Spinal cord (tissue), 10 donors: Measurements from ENCODE around the gene RMRP. TPM values are rescaled to one million over a fixed set of nuclear protein-coding genes. Genes with fewer than 3 reads are reported as not detected.

Experiments
- DNase-seq, 6 donors: peaks; one replicate each; pipeline versions ENCODE4 v3.0.0 to v3.0.0-alpha.2; 2013 to 2015; ENCODE audit warnings: low spot score in 6 of 6, low read depth in 4 of 6
- H3K27ac ChIP-seq: one replicate; pipeline ENCODE4 v1.5.1; 2013; ENCODE audit warnings: low read depth, low read length, control low read depth
- H3K27me3 ChIP-seq: one replicate; pipeline ENCODE4 v1.6.1; 2013; ENCODE audit warnings: low read length; ENCODE audit not compliant: control insufficient read depth, insufficient read depth
- H3K36me3 ChIP-seq: one replicate; pipeline ENCODE4 v1.6.1; 2013; ENCODE audit warnings: low read length; ENCODE audit not compliant: control insufficient read depth, insufficient read depth
- H3K4me1 ChIP-seq: one replicate; pipeline ENCODE4 v1.6.1; 2013; ENCODE audit warnings: low read length; ENCODE audit not compliant: control insufficient read depth, insufficient read depth
- H3K4me3 ChIP-seq: one replicate; pipeline ENCODE4 v1.5.1; 2013; ENCODE audit warnings: low read depth, low read length, control low read depth
- H3K9me3 ChIP-seq: one replicate; pipeline ENCODE4 v1.6.1; 2013; ENCODE audit warnings: low read length; ENCODE audit not compliant: control insufficient read depth, insufficient read depth
- WGBS: methylation state at CpG from one replicate; pipeline ENCODE4 v1.1.5; 2013; ENCODE audit warnings: missing lambda C conversion rate; ENCODE audit not compliant: insufficient coverage; 5-methylcytosine and 5-hydroxymethylcytosine counted together
- polyA plus RNA-seq, 2 donors: library from polyadenylated mRNA; unstranded; fragments of 120-200 nt; gene quantifications; one replicate each; pipeline ENCODE4 v1.2.1, GENCODE V29; 2013; ENCODE audit not compliant: insufficient read length in 2 of 2
- total RNA-seq, 2 donors: library from RNA; depleted of rRNA in 1 of 2; stranded (reverse); fragments of 120-200 nt in 1 of 2; fragments of >200 nt in 1 of 2; gene quantifications; one replicate each; pipeline versions ENCODE4 v1.2.3 to v1.2.4, GENCODE V29; 2013 to 2014
- donor health status: healthy.

RMRP gene
- total and polyA plus RNA-seq, 4 donors: 1.8 to 50,424 (median 17,832) TPM; not detected in 1

DNA sequence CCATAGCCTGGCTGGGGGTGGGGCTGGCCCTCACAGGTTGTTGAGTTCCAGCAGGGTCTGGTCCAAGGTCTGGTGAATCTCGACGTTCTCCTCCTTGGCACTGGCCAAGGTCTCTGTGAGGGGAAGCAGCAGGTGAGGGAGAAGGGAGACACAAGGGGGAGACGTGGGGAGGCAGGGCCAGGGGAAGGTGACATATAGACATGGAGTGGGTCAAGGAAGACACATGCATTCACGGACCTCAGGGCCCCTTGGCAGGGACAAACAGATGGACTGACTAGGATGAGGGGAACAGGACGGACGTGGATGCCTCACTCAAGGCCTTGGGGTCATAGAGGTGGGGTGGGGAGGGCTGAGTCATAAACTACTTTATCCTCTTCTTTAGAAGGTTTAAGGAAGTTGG, 24.2 kb upstream of the RMRP start:
- peaks cover 12% of the 10 kb centered on the region for H3K4me1 ChIP-seq
- H3K27me3 ChIP-seq: no peaks in the 10 kb centered on the region
- WGBS: 87% methylated on average over 4 of the region's 6 CpGs
- H3K27ac ChIP-seq: no peak overlapping the region
- no peak for DNase-seq
- H3K9me3 ChIP-seq: no peaks in the 10 kb centered on the region
- no peak overlapping the region for H3K4me3 ChIP-seq
- peaks cover 18% of the 10 kb centered on the region for H3K36me3 ChIP-seq

GRCh38 chr9:35681341-35682002, 23.7 kb upstream of the RMRP start:
- H3K9me3 ChIP-seq: no peaks in the 10 kb centered on the region
- no peak for DNase-seq
- H3K4me3 ChIP-seq: no peak overlapping the region
- no peak overlapping the region for H3K27ac ChIP-seq
- H3K4me1 ChIP-seq: peaks cover 9% of the 10 kb centered on the region
- peaks cover 18% of the 10 kb centered on the region for H3K36me3 ChIP-seq
- WGBS: 71% methylated on average over 3 of the region's 3 CpGs
- no peaks in the 10 kb centered on the region for H3K27me3 ChIP-seq

DNA sequence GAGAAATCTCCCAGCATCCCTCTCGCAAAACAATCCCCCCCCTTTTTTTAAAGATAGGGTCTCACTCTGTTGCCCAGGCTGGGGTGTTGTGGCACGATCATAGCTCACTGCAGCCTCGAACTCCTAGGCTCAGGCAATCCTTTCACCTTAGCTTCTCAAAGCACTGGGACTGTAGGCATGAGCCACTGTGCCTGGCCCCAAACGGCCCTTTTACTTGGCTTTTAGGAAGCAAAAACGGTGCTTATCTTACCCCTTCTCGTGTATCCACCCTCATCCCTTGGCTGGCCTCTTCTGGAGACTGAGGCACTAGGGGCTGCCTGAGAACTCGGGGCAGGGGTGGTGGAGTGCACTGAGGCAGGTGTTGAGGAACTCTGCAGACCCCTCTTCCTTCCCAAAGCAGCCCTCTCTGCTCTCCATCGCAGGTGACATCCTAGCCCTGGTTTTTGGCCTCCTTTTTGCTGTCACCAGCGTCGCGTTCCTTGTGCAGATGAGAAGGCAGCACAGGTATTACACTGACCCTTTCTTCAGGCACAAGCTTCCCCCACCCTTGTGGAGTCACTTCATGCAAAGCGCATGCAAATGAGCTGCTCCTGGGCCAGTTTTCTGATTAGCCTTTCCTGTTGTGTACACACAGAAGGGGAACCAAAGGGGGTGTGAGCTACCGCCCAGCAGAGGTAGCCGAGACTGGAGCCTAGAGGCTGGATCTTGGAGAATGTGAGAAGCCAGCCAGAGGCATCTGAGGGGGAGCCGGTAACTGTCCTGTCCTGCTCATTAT, 22.7 kb upstream of the RMRP start:
- peaks cover 9% of the 10 kb centered on the region for H3K4me1 ChIP-seq
- WGBS: 47% methylated on average over 14 of the region's 15 CpGs
- DNase-seq: no peak

GRCh38 chr9:35679766-35680330, 22.0 kb upstream of the RMRP start:
- H3K27me3 ChIP-seq: no peaks in the 10 kb centered on the region
- 79% methylated on average over 8 of the region's 8 CpGs for WGBS
- DNase-seq: no peak

More for the DNA sequence above, 22.7 kb upstream of the RMRP start:
- Histone ChIP-seq H3K9me3 (no peaks in the 10 kb centered on the region), H3K36me3 (peaks cover 17% of the 10 kb centered on the region), H3K4me3 (no peak overlapping the region), H3K27me3 (no peaks in the 10 kb centered on the region), H3K27ac (no peak overlapping the region)

DNA sequence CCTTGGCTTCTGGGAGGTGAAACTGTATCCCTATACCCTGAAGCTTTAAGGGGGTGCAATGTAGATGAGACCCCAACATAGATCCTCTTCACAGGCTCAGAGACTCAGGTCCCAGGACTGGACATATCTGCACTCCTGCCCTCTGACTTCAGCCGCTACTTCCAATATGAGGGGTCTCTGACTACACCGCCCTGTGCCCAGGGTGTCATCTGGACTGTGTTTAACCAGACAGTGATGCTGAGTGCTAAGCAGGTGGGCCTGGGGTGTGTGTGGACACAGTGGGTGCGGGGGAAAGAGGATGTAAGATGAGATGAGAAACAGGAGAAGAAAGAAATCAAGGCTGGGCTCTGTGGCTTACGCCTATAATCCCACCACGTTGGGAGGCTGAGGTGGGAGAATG, 21.3 kb upstream of the RMRP start:
- peaks cover 13% of the 10 kb centered on the region for H3K4me1 ChIP-seq
- WGBS: 100% methylated on average over 2 of the region's 5 CpGs
- no peak overlapping the region for H3K4me3 ChIP-seq

More at GRCh38 chr9:35679766-35680330, 22.0 kb upstream of the RMRP start:
- Histone ChIP-seq H3K36me3 (peaks cover 10% of the 10 kb centered on the region), H3K9me3 (no peaks in the 10 kb centered on the region), H3K4me3 (no peak overlapping the region), H3K4me1 (peaks cover 13% of the 10 kb centered on the region), H3K27ac (no peak overlapping the region)

GRCh38 chr9:35675732-35676392, 18.0 kb upstream of the RMRP start:
- peaks cover 22% of the 10 kb centered on the region for H3K4me1 ChIP-seq
- no peaks in the 10 kb centered on the region for H3K36me3 ChIP-seq
- DNase-seq: peak in 4 of 6 donors; percentile 56 to 96 (median 77)
- H3K4me3 ChIP-seq: peak overlapping the region; percentile 62
- H3K27ac ChIP-seq: peak overlapping the region; percentile 7
- H3K9me3 ChIP-seq: no peaks in the 10 kb centered on the region
- 3% methylated on average over 51 of the region's 51 CpGs for WGBS
- H3K27me3 ChIP-seq: no peaks in the 10 kb centered on the region

More for the DNA sequence above, 21.3 kb upstream of the RMRP start:
- no peaks in the 10 kb centered on the region for H3K27me3 ChIP-seq
- DNase-seq: no peak
- H3K9me3 ChIP-seq: no peaks in the 10 kb centered on the region
- H3K36me3 ChIP-seq: peaks cover 5% of the 10 kb centered on the region
- no peak overlapping the region for H3K27ac ChIP-seq

DNA sequence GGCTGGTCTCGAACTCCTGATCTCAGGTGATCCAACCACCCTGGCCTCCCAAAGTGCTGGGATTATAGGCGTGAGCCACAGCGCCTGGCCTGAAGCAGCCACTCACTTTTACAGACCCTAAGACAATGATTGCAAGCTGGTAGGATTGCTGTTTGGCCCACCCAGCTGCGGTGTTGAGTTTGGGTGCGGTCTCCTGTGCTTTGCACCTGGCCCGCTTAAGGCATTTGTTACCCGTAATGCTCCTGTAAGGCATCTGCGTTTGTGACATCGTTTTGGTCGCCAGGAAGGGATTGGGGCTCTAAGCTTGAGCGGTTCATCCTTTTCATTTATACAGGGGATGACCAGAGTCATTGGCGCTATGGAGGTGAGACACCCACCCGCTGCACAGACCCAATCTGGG, 17.4 kb upstream of the RMRP start:
- peak overlapping the region; percentile 62 for H3K4me3 ChIP-seq
- DNase-seq: peak in 1 of 6 donors; percentile 49
- H3K27me3 ChIP-seq: no peaks in the 10 kb centered on the region
- no peaks in the 10 kb centered on the region for H3K36me3 ChIP-seq
- peaks cover 22% of the 10 kb centered on the region for H3K4me1 ChIP-seq
- no peak overlapping the region for H3K27ac ChIP-seq
- WGBS: 26% methylated on average over 12 of the region's 13 CpGs
- no peaks in the 10 kb centered on the region for H3K9me3 ChIP-seq

DNA sequence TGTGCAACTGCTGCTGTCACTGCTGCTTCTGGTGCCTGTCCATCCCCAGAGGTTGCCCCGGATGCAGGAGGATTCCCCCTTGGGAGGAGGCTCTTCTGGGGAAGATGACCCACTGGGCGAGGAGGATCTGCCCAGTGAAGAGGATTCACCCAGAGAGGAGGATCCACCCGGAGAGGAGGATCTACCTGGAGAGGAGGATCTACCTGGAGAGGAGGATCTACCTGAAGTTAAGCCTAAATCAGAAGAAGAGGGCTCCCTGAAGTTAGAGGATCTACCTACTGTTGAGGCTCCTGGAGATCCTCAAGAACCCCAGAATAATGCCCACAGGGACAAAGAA, 16.2 kb upstream of the RMRP start:
- Histone ChIP-seq H3K4me3 (no peak overlapping the region), H3K4me1 (peaks cover 22% of the 10 kb centered on the region), H3K9me3 (no peaks in the 10 kb centered on the region), H3K36me3 (no peaks in the 10 kb centered on the region), H3K27ac (no peak overlapping the region), H3K27me3 (no peaks in the 10 kb centered on the region)
- DNase-seq: no peak
- 71% methylated on average over 3 of the region's 3 CpGs for WGBS

DNA sequence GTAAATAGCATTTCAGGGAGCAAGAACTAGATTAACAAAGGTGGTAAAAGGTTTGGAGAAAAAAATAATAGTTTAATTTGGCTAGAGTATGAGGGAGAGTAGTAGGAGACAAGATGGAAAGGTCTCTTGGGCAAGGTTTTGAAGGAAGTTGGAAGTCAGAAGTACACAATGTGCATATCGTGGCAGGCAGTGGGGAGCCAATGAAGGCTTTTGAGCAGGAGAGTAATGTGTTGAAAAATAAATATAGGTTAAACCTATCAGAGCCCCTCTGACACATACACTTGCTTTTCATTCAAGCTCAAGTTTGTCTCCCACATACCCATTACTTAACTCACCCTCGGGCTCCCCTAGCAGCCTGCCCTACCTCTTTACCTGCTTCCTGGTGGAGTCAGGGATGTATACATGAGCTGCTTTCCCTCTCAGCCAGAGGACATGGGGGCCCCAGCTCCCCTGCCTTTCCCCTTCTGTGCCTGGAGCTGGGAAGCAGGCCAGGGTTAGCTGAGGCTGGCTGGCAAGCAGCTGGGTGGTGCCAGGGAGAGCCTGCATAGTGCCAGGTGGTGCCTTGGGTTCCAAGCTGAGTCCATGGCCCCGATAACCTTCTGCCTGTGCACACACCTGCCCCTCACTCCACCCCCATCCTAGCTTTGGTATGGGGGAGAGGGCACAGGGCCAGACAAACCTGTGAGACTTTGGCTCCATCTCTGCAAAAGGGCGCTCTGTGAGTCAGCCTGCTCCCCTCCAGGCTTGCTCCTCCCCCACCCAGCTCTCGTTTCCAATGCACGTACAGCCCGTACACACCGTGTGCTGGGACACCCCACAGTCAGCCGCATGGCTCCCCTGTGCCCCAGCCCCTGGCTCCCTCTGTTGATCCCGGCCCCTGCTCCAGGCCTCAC, 15.6 kb upstream of the RMRP start, which contains the start of gene CA9:
TSS of gene CA9 (plus strand) at position 797 of the 893 bp plus-strand sequence. CDS start at position 829, 32 bp downstream.
- H3K36me3 ChIP-seq: no peaks in the 10 kb centered on the region
- H3K4me1 ChIP-seq: peaks cover 22% of the 10 kb centered on the region
- peak in 2 of 6 donors; percentile 27 to 87 for DNase-seq
- H3K27ac ChIP-seq: no peak within 1 kb of the TSS
- H3K27me3 ChIP-seq: no peaks in the 10 kb centered on the region
- no peak within 1 kb of the TSS for H3K4me3 ChIP-seq
- H3K9me3 ChIP-seq: no peaks in the 10 kb centered on the region
- WGBS: 48% methylated on average over 7 of the region's 10 CpGs
